HG03442 (cell line): Measurements from ENCODE around the gene SLC24A3.

Source experiments
- ATAC-seq: cut with Tn5 transposase; IDR thresholded peaks from one replicate; pipeline ENCODE4 v1.9.1; 2021; ENCODE audit warnings: mild to moderate bottlenecking, moderate library complexity; ENCODE audit not compliant: unreplicated experiment

SLC24A3 gene

DNA sequence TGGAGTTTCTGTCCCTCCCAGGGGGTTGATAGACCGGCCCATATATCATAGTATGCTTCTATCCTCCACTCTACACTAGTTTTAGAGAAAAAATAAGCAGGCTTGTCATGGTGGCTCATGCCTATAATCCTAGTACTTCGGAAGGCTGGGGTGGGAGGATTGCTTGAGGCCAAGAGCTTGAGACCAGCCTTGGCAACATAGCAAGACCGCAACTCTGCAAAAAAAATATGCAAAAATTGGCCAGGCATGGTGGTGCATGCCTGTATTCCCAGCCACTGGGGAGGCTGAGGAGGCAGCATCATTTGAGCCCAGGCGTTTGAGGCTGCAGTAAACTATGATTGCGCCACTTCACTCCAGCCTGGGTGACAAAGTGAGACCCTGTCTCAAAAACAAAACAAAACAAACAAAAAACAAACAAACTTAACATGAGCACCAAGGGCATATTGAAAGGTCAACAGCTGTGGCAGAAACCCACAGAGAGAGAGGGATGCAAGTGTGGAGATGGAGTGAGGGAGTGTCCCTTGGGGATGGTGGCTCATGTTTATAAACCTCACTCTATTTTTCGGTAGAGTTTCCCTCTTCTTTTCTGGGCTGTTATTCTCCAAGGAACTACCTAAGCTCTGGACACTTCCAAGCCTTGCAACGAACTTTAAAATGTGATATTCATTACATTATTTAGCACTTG lies 24.1 kb downstream of the SLC24A3 start:
- ATAC-seq, result no peak

GRCh38 chr20:19241440-19241839 lies 29.0 kb downstream of the SLC24A3 start:
- ATAC-seq, result no peak

DNA sequence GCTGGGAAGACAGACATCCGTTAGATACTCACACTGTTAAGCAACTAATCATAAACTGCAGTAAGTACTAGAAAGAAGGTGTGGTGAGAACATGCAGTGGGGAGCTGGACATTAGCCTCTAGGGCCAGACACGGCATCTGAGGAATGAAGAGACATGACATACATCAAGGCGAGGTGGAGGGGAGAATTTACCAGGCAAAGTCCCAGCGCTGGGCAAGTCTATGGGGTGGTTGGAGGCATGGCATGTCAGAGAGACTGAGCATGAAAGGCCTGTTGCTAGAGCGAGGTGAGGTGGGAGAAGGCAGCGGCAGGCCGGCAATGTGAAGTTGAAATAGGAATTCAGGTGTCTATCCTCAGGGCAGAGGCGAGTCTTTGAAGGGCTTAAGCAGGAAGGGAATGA lies 31.8 kb downstream of the SLC24A3 start:
- ATAC-seq, result no peak

DNA sequence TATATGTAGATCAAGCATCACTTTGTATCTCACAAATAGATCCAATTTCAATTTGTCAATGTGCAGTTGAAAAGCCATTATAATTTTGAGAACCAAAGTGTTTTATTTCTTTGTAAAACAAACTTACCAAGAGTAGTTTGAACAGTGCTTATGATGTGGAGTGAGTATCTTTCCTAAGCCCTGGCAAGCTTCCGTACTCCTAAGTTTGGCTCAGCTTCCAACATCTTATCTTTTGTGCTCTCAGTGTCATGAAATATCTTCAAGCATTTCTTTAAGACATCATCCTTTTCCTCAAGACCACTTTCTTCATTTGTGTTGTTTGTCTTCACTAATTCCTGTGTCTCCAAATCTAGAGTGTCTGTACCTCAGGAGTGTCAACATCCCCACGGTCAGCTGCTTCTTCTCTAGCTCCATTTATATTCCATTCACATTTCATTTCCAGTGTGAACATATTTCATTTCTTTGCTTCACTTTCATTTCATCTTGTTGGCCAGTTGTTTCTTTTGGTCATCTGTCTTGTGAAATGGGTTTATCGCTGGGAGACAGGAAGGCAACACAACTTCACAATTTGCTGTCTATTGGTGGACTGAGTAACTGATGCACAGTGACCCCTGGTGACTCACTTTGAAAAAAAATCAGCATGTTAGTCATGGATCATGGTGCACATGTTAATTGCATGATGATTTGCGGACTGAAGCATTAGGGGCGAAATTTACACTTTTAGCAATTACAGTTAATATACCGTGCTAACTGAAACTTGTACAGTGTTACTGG lies 36.9 kb downstream of the SLC24A3 start:
- no peak for ATAC-seq

DNA sequence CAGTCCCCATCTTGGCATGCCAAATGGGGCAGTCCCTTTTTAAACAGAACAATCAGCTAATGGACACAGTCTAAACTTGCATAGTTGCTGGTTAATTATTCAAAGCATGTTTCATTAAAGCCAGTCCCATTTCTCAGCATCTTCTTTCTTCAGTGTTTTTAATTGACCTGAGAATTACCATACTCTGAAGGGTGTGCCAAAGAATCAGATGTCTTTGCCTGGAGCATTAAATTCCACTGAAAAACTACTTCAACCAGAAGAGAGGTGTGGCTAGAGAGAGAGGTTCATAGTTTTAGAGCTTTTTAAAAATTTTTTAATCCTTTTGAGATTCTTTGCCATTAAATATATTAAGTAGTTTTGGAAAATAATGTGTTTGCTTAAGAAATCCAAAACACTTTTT lies 37.9 kb downstream of the SLC24A3 start:
- no peak for ATAC-seq

- no peak for ATAC-seq
Observed at GRCh38 chr20:19251506-19251905, 39.1 kb downstream of the SLC24A3 start.

DNA sequence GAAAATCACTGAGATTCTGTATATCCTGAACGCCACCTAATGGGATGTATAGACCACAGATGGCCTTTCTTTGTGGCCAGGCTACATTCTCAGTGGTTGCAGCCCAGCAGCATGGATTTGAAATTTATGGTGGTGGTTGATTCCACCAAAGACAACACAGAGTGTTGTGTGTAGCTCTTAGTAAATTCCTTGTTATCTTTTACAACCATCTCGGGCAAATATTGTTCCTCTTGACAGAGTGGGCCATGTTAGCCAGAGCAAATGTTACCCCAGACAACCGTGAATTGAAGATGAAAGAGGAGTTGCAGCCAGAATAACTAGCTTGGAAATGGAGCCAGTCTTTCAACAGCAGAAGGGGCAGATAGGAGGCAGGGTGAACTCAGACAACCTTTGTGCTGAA lies 39.5 kb downstream of the SLC24A3 start:
- no peak for ATAC-seq

DNA sequence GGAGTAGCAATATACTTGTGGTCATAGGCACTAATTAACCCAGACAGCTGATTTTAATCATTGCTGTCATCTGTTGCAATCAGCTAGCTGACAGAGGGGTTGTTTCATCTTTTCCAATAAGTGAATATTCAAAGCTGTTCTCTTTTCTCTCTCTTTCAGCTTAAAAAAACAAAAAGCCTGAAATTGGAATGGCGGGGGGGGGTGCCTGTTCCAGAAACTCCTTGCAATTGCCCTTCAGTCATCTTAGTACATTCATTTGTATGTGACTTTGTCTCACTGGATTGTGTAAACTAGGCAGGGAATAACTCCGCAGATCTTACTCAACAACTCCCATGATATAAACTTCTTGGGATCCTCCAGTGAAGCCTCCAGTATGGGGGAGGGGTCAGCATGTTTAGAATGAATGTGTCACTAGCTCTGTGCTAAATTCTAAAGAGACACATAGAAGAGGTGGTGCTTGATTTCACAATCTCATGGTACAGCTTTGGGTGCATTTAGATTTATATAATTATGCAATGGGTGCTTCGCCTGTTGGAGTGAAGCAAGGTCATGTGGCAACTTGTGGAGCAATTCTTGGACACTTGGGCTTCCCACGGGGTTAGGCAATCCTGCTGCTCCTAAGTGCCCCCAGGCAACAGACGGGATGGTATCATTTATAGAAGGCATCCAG lies 40.1 kb downstream of the SLC24A3 start:
- no peak for ATAC-seq

- ATAC-seq, result no peak
Observed at GRCh38 chr20:19253316-19253715, 40.9 kb downstream of the SLC24A3 start.

DNA sequence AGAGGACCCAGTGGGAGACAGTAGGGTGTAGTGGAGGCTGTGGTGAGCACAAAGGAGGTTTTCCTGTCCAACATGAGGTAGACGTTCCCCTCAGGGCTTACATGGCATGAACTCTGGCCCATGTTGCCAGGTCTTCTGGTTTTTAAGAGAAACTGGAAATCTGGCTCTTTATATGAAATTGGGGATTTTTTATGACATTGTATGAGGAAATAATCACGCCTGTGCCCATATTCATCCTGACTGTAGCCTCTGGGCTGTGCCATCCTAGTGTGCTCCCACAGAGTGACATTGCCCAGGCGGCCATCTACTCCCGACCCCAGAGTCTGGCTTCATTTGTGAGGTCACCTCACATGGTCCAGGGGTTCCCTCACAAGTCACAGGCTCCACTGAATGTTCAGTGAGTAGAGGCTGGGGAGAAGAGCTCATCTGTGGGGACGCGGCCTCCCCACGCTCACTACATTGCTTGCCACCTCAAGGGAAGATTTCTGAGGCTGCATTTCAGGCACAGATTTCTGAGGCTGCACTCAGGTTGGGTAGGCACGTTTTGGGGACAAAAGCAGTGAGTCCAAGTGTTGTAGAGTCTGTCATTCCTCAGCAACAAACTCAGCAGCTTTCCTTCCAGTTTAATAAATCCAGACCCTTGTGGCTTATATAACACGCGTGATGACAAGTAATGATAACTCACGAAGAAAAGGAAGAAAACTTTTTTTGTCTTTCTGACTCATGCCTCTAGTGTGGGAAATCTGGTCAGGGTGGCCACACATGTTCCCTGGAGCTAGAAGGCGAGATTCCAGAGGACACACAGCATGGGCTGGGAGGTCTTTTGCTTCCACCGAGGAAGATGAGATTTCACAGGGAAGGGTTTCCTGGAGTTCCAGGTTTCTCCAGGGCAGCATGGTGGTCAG lies 41.7 kb downstream of the SLC24A3 start:
- no peak for ATAC-seq

DNA sequence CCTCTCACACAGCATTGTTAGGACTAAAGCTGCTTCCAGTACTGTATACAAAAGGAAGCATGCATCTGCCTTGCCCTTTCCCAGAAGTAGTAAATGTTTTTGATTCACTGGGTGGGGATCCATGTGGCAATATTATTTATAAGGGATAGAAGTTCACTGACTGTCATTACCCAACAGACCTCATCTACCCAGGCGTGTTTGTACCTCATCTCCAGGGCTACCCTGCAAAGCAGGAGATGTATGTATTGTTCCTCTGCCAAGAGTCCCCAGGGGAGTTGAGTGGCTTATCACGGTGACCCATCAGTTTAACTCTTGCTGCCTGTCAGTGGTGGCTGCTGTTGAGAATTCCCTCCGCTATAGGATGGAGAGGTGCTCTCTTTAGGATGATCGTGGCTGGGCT lies 42.5 kb downstream of the SLC24A3 start:
- no peak for ATAC-seq

DNA sequence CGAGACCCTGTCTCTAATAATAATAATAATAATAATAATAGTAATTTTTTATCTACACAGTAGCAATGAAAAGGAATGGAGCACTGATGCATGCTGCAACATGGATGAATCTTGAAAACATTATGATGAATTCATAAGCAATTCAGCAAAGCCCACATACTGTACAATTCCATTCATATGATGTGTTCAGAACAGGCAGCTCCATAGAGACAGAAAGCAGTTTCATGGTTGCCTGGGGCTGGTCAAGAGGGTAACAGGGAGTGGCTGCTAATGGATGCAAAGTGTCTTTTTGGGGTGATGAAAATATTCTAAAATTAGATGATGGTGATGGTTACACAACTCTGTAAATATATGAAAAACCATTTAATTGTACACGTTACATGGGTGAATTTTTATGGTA lies 43.6 kb downstream of the SLC24A3 start:
- no peak for ATAC-seq

DNA sequence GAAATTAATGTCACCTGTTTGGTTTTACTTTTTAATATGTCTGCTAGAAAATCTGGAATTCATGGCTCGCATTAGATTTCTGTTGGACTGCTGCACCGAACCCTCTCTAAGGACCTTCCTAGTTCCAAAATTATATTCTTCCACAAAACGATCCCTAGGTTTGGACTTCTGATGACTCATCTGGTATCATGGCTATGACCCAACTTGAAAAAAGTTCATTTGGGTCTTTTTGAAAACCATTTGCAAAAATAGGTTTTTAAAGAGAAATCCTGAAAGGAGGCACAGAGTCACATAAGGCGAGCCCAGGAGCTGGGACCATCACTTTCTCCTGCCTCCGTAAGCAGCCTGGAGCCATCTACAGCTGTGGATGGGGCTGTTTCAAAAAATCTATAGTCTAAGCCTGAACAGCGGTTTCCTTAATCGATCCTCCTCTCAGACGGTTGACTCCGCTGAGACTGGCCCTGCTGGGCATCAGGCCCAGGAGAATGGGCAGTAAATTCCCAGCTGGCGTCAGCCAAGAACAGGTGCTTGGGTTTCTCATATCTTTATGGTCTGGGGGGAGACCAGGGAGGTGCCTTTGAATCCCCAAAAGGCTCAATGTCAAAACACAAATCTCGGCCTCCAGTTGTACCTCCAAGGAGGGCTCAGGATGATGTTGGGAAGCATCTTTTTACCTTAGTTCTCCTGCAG lies 44.6 kb downstream of the SLC24A3 start:
- ATAC-seq, result no peak

GRCh38 chr20:19257865-19258264 lies 45.4 kb downstream of the SLC24A3 start:
- ATAC-seq, result no peak

DNA sequence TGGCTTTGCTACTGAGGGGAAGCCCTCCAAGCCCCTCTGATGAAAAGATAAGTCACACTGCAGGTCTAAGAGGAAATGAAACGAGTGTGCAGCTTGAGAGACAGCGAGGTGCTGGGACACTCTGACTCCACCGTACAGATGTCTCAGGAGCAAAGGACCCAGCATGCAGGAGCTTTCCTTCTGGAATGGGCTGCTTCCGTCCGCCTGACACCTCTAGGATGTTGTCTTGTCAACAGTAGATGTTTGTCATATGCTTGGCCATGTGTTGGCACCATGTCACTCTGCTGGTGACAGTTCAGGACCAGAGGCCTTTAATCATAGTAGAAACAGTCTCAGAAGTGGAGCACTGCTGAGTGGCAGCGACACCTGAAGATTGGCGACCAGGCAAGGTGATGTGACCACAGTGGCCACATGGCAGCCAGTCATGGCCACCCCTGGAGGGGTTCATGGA lies 46.7 kb downstream of the SLC24A3 start:
- ATAC-seq, result no peak

- no peak for ATAC-seq
Observed at GRCh38 chr20:19260412-19261090, 48.1 kb downstream of the SLC24A3 start.

DNA sequence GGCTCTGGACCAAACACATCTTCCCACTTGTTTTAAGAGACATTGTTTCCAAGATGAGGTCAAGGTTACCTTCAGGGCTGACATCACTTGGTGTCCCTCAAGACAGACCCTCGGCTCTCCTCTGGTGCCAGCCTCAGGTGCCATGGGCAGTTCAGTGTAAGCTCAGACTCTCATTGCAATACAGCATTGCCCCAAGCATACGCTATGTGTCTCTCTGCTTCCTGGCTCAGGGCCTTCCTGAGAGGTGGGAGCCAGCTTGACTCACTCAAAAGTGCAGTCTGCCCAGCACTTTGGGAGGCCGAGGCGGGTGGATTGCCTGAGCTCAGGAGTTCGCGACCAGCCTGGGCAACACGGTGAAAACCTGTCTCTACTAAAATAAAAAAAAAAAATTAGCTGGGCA lies 51.7 kb downstream of the SLC24A3 start:
- ATAC-seq, result no peak

- no peak for ATAC-seq
Observed at GRCh38 chr20:19265646-19266374, 53.4 kb downstream of the SLC24A3 start.

DNA sequence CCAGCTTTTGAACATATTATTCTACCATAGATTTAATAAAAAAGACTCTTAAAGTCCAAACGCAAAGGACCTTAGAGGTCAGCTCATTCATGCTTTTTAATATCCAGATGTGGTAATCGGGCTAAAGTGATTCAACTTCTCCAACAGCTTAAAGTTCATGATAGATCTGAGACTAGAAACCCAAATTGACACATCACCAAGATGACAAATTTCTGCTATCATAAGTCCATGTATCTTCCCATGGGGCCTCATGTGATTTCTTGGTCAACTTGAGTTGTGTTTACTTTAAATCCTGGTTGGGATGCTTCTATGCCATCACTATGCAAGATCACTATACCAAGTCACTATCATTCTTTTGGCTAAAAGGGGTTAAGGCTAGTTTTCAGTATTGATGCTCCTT lies 56.0 kb downstream of the SLC24A3 start:
- no peak for ATAC-seq
